Esophagus muscularis mucosa (tissue), 4 donors: ENCODE data around the gene ALCAM. TPM values are rescaled to one million over a fixed set of nuclear protein-coding genes. Genes with fewer than 3 reads are reported as not detected.

Experiments used
- DNase-seq: peaks from one replicate; pipeline ENCODE4 v3.0.0-alpha.2; 2017; ENCODE audit errors: extremely low spot score
- H3K27ac ChIP-seq, 4 donors: fragments of 200-600 bp; sonication (generic); replicated peaks in 1 of 4; 1 replicate in 3 of 4; 2 replicates in 1 of 4; pipeline ENCODE4 v1.5.1; 2016 to 2019; ENCODE audit warnings: mild to moderate bottlenecking in 1 of 4
- H3K27me3 ChIP-seq, 4 donors: fragments of 200-600 bp; sonication (generic); one replicate each; pipeline versions ENCODE4 v1.5.1 to v1.6.0; 2016 to 2019
- H3K36me3 ChIP-seq, 4 donors: fragments of 200-600 bp; sonication (generic); one replicate each; pipeline ENCODE4 v1.5.1; 2016 to 2019
- H3K4me1 ChIP-seq, 4 donors: fragments of 200-600 bp; sonication (generic); one replicate each; pipeline ENCODE4 v1.5.1; 2016 to 2019
- H3K4me3 ChIP-seq, 4 donors: fragments of 200-600 bp; sonication (generic); 1 replicate in 2 of 4; 2 replicates in 2 of 4; pipeline ENCODE4 v1.5.1; 2016 to 2019; ENCODE audit warnings: mild to moderate bottlenecking in 4 of 4, moderate library complexity in 1 of 4
- H3K9me3 ChIP-seq, 4 donors: fragments of 200-600 bp; sonication (generic); 1 replicate in 3 of 4; 2 replicates in 1 of 4; pipeline ENCODE4 v1.5.1; 2016 to 2019
- CTCF ChIP-seq, 3 experiments: fragments of 200-600 bp in 2 of 3; fragments of 450-650 bp in 1 of 3; sonication (generic) in 2 of 3; IDR thresholded peaks; one replicate each; pipeline ENCODE4 v1.5.1; 2017 to 2019; ENCODE audit warnings: antibody characterized with exemption in 3 of 3, mild to moderate bottlenecking in 2 of 3, moderate library complexity in 1 of 3
- EP300 ChIP-seq: sonication (generic); formaldehyde crosslinking; IDR thresholded peaks from one replicate; pipeline ENCODE4 v1.6.1; 2017; ENCODE audit warnings: antibody characterized with exemption
- POLR2A ChIP-seq: fragments of 450-650 bp; IDR thresholded peaks from one replicate; pipeline ENCODE4 v1.6.1; 2017; ENCODE audit warnings: antibody characterized with exemption, moderate library complexity, mild to moderate bottlenecking, low read depth
- POLR2AphosphoS5 ChIP-seq, 2 donors: sonication (generic); formaldehyde crosslinking; IDR thresholded peaks; one replicate each; pipeline ENCODE4 v1.6.1; 2017; ENCODE audit warnings: antibody characterized with exemption in 2 of 2
- WGBS: methylation state at CpG from one replicate; pipeline ENCODE4 v1.1.5; 2018; 5-methylcytosine and 5-hydroxymethylcytosine counted together
- intact Hi-C: fragments of 100-400 bp; cut with DNase I; formaldehyde crosslinking; loops from one replicate; pipeline ENCODE4 v1.15.1; 2023
- total RNA-seq, 4 donors: library from RNA; depleted of rRNA; stranded (reverse); fragments of >200 nt; gene quantifications; one replicate each; pipeline versions ENCODE4 v1.1.0 to v1.2.1, GENCODE V29; 2016

ALCAM gene
- total RNA-seq, 4 donors from 2014 or later = 19.0 to 26.2 (median 22.6) TPM

- Histone ChIP-seq H3K9me3 (no peaks in the 10 kb centered on the region), H3K4me1 (no peaks in the 10 kb centered on the region), H3K27ac (no peak overlapping the region), H3K36me3 (no peaks in the 10 kb centered on the region), H3K27me3 (no peaks in the 10 kb centered on the region), H3K4me3 (no peak overlapping the region)
- intact Hi-C loops = no loop called here
- 77% methylated on average over 7 of the region's 7 CpGs for WGBS
- TF ChIP-seq CTCF (IDR thresholded peaks at IDR 0.05) (no peak), POLR2AphosphoS5 (IDR thresholded peaks at IDR 0.05) (no peak), EP300 (no peak), POLR2A (no peak)
- no peak for DNase-seq
These were observed 213.7 kb downstream of the ALCAM start for GRCh38 chr3:105580296-105580965.

GRCh38 chr3:105582015-105582414 is 215.3 kb downstream of the ALCAM start:
- TF ChIP-seq POLR2A = no peak
- no peak for TF ChIP-seq POLR2AphosphoS5 (IDR thresholded peaks at IDR 0.05)
- TF ChIP-seq CTCF (IDR thresholded peaks at IDR 0.05) = no peak
- no peak for TF ChIP-seq EP300
- no peak for DNase-seq
- H3K4me3 ChIP-seq = no peak overlapping the region
- 92% methylated on average over 6 of the region's 6 CpGs for WGBS
- intact Hi-C loops = no loop called here
- no peaks in the 10 kb centered on the region for H3K36me3 ChIP-seq
- H3K27ac ChIP-seq = no peak overlapping the region
- no peaks in the 10 kb centered on the region for H3K27me3 ChIP-seq
- H3K4me1 ChIP-seq = no peaks in the 10 kb centered on the region
- H3K9me3 ChIP-seq = no peaks in the 10 kb centered on the region

- intact Hi-C loops = no loop called here
- Histone ChIP-seq H3K4me1 (no peaks in the 10 kb centered on the region), H3K4me3 (no peak overlapping the region), H3K27me3 (no peaks in the 10 kb centered on the region), H3K9me3 (no peaks in the 10 kb centered on the region), H3K36me3 (no peaks in the 10 kb centered on the region), H3K27ac (no peak overlapping the region)
- no peak for TF ChIP-seq POLR2AphosphoS5 (IDR thresholded peaks at IDR 0.05)
- TF ChIP-seq CTCF (IDR thresholded peaks at IDR 0.05) = no peak
- no peak for TF ChIP-seq POLR2A
- TF ChIP-seq EP300 = no peak
- no peak for DNase-seq
- WGBS = 55% methylated on average over 3 of the region's 3 CpGs
These were observed 217.5 kb downstream of the ALCAM start for GRCh38 chr3:105584003-105584790.

GRCh38 chr3:105593315-105593714 is 226.6 kb downstream of the ALCAM start:
- TF ChIP-seq EP300 (no peak), CTCF (IDR thresholded peaks at IDR 0.05) (no peak), POLR2A (no peak), POLR2AphosphoS5 (IDR thresholded peaks at IDR 0.05) (no peak)
- H3K4me3 ChIP-seq = no peak overlapping the region
- H3K36me3 ChIP-seq = no peaks in the 10 kb centered on the region
- DNase-seq = no peak
- no peak overlapping the region for H3K27ac ChIP-seq
- H3K27me3 ChIP-seq = no peaks in the 10 kb centered on the region
- no peaks in the 10 kb centered on the region for H3K4me1 ChIP-seq
- 95% methylated on average over 7 of the region's 10 CpGs for WGBS
- intact Hi-C loops = no loop called here
- no peaks in the 10 kb centered on the region for H3K9me3 ChIP-seq
